Mammary epithelial cell (primary cell): ENCODE results near the gene PROM1.

Source experiments
- CTCF ChIP-seq, 2 donors: IDR thresholded peaks in 1 of 2; conservative IDR thresholded peaks in 1 of 2; 2 replicates each; pipeline ENCODE4 v1.5.1; 2011 to 2012; ENCODE audit warnings: inconsistent platforms in 2 of 2, low read length in 2 of 2, mild to moderate bottlenecking in 2 of 2, control low read depth in 1 of 2, low read depth in 1 of 2; ENCODE audit not compliant: insufficient read depth in 1 of 2; ENCODE audit errors: extremely low read depth in 1 of 2
- EZH2 ChIP-seq: IDR thresholded peaks from 2 replicates; pipeline ENCODE4 v1.6.1; 2012; ENCODE audit warnings: low read length, inconsistent platforms, borderline replicate concordance

- no peak for TF ChIP-seq CTCF (conservative IDR thresholded peaks at IDR 0.05 in 1 of 2, IDR thresholded peaks at IDR 0.05 in 1 of 2; ENCODE audit: extremely low read depth in 1 of 2, insufficient read depth in 1 of 2, low read depth in 1 of 2, low read length in 2 of 2)
- no peak for TF ChIP-seq EZH2
These were observed 58.6 kb downstream of the PROM1 start for GRCh38 chr4:16025268-16025667.
